ENCODE data around the gene CHST1.

- TF ChIP-seq CTCF (IDR thresholded peaks at IDR 0.05; ENCODE audit: low read length) (no peak), EZH2 (IDR thresholded peaks at IDR 0.05; ENCODE audit: borderline replicate concordance, low read length) (no peak)
Observed at GRCh38 chr11:45603946-45604682, 61.3 kb downstream of the CHST1 start.

Data from OCI-LY1 (cell line).